ENCODE results near the gene SMYD5. TPM values are rescaled to one million over a fixed set of nuclear protein-coding genes. Genes with fewer than 3 reads are reported as not detected.
"Not testable (repeated sequence)": the region's sequence is repeated elsewhere in the genome, so short reads cannot be mapped to it uniquely, and the experiment has no call there.

The SMYD5 gene
- total RNA-seq: 12.9 TPM

- peak; percentile 84 for DNase-seq (ENCODE audit: low spot score)
Observed at GRCh38 chr2:73214120-73215035, at the start of gene SMYD5. SMYD5 (plus strand) TSS chr2:73214245; CDS start chr2:73214267, 22 bp downstream.

- not testable (repeated sequence) for DNase-seq (ENCODE audit: low spot score)
Observed at GRCh38 chr2:73165978-73166377, 48.1 kb upstream of the SMYD5 start.

GRCh38 chr2:73166813-73167212 is 47.2 kb upstream of the SMYD5 start:
- not testable (repeated sequence) for DNase-seq (ENCODE audit: low spot score)

GRCh38 chr2:73168348-73168747 is 45.7 kb upstream of the SMYD5 start:
- not testable (repeated sequence) for DNase-seq (ENCODE audit: low spot score)

- not testable (repeated sequence) for DNase-seq (ENCODE audit: low spot score)
Observed at GRCh38 chr2:73170341-73170740, 43.7 kb upstream of the SMYD5 start.

- no peak for DNase-seq (ENCODE audit: low spot score)
Observed at GRCh38 chr2:73172963-73173362, 41.1 kb upstream of the SMYD5 start.

GRCh38 chr2:73173781-73174180 is 40.3 kb upstream of the SMYD5 start:
- DNase-seq (ENCODE audit: low spot score): no peak

GRCh38 chr2:73174244-73174643 is 39.8 kb upstream of the SMYD5 start:
- no peak for DNase-seq (ENCODE audit: low spot score)

GRCh38 chr2:73174941-73175662 is 38.9 kb upstream of the SMYD5 start:
- DNase-seq (ENCODE audit: low spot score): no peak

- peak; percentile 72 for DNase-seq (ENCODE audit: low spot score)
Observed at GRCh38 chr2:73175663-73176204, 38.3 kb upstream of the SMYD5 start.

- no peak for DNase-seq (ENCODE audit: low spot score)
Observed at GRCh38 chr2:73176205-73176880, 37.7 kb upstream of the SMYD5 start.

GRCh38 chr2:73176881-73177644 is 37.0 kb upstream of the SMYD5 start:
- peak; percentile 92 for DNase-seq (ENCODE audit: low spot score)

- DNase-seq (ENCODE audit: low spot score): no peak
Observed at GRCh38 chr2:73177645-73178255, 36.3 kb upstream of the SMYD5 start.

- DNase-seq (ENCODE audit: low spot score): no peak
Observed at GRCh38 chr2:73185965-73186364, 28.1 kb upstream of the SMYD5 start.

- no peak for DNase-seq (ENCODE audit: low spot score)
Observed at GRCh38 chr2:73187549-73187948, 26.5 kb upstream of the SMYD5 start.

- no peak for DNase-seq (ENCODE audit: low spot score)
Observed at GRCh38 chr2:73197579-73197978, 16.5 kb upstream of the SMYD5 start.

GRCh38 chr2:73200281-73200680 is 13.8 kb upstream of the SMYD5 start:
- DNase-seq (ENCODE audit: low spot score): not testable (repeated sequence)

- no peak for DNase-seq (ENCODE audit: low spot score)
Observed at GRCh38 chr2:73202156-73203054, 11.6 kb upstream of the SMYD5 start, which contains the start of gene NOTO. NOTO (plus strand) TSS chr2:73202574; CDS start chr2:73202667, 93 bp downstream.

- DNase-seq (ENCODE audit: low spot score): no peak
Observed at GRCh38 chr2:73203055-73203681, 10.9 kb upstream of the SMYD5 start.
